ENCODE data around the gene CSRP1. TPM values are rescaled to one million over a fixed set of nuclear protein-coding genes. Genes with fewer than 3 reads are reported as not detected.

CSRP1 gene
- total RNA-seq, 2 experiments from 2014 or later = 46.4 to 89.8 TPM

DNA sequence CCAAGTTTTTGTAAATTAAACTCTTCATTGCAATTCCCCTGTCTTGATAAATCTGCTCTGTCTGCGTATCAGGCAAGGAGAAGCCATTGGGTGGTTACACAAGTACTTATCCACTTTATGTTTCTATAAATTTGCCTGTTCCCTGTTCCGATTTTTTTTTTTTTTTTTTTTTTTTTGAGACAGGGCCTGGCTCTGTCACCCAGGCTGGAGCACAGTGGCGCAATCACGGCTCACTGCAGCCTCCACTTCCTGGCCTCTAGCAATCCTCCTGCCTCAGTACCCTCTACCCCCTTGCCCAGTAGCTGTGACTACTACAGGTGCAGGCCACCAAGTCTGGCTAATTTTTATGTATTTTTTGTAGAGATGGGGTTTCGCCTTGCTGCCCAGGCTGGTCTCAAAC, 11.1 kb upstream of the CSRP1 start:
- Histone ChIP-seq H3K4me3 (ENCODE audit: low read depth, low read length, poor library complexity, severe bottlenecking) (no peak overlapping the region), H3K79me2 (ENCODE audit: insufficient read depth, low read depth, low read length) (no peaks in the 10 kb centered on the region), H3K4me2 (ENCODE audit: low read length) (no peak overlapping the region), H3K9me2 (ENCODE audit: insufficient read depth, low read length) (no peaks in the 10 kb centered on the region), H4K20me1 (ENCODE audit: insufficient read depth, low read length) (no peaks in the 10 kb centered on the region), H3K36me3 (ENCODE audit: insufficient read depth, low read length) (no peaks in the 10 kb centered on the region), H3K27ac (ENCODE audit: low read depth, low read length, poor library complexity, severe bottlenecking) (no peak overlapping the region), H3K4me1 (ENCODE audit: insufficient read depth, low read length, poor library complexity, severe bottlenecking) (no peaks in the 10 kb centered on the region), H2AFZ (ENCODE audit: low read length) (no peak overlapping the region), H3K9me3 (ENCODE audit: low read length) (no peaks in the 10 kb centered on the region)
- TF ChIP-seq, protein P1, sequence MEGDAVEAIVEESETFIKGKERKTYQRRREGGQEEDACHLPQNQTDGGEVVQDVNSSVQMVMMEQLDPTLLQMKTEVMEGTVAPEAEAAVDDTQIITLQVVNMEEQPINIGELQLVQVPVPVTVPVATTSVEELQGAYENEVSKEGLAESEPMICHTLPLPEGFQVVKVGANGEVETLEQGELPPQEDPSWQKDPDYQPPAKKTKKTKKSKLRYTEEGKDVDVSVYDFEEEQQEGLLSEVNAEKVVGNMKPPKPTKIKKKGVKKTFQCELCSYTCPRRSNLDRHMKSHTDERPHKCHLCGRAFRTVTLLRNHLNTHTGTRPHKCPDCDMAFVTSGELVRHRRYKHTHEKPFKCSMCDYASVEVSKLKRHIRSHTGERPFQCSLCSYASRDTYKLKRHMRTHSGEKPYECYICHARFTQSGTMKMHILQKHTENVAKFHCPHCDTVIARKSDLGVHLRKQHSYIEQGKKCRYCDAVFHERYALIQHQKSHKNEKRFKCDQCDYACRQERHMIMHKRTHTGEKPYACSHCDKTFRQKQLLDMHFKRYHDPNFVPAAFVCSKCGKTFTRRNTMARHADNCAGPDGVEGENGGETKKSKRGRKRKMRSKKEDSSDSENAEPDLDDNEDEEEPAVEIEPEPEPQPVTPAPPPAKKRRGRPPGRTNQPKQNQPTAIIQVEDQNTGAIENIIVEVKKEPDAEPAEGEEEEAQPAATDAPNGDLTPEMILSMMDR (conservative IDR thresholded peaks at IDR 0.05; ENCODE audit: low read length) = no peak
- no peak for TF ChIP-seq EZH2phosphoT487 (IDR thresholded peaks at IDR 0.05; ENCODE audit: borderline replicate concordance, low read depth, low read length)
- no TSS peak for BruUV-seq (replicated peaks)
- CTCF ChIA-PET (ENCODE audit: unreplicated experiment) = no interaction called here
- POLR2A ChIA-PET = no interaction called here
- intact Hi-C loops (cut with micrococcal nuclease; ENCODE audit: unreplicated experiment) = no loop called here
- DNase-seq (ENCODE audit: low spot score) = no peak

DNA sequence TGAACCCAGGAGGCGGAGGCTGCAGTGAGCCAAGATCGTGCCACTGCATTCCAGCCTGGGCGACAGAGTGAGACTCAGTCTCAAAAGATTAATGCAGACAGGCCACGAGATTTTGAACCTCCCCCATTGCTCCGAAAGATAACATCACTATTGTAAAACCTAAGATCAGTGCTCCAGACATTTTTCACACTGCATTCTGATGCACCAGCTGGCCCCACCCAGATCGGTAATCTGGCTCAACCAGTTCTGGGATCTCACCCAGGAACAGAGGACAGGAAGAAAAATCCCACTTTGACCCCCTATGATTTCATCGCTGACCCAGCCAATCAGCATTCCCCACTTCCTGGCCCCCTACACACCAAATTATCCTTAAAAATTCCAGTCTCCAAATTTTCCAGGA, 10.7 kb upstream of the CSRP1 start:
- Histone ChIP-seq H2AFZ (ENCODE audit: low read length) (no peak overlapping the region), H3K4me3 (ENCODE audit: low read depth, low read length, poor library complexity, severe bottlenecking) (no peak overlapping the region), H3K79me2 (ENCODE audit: insufficient read depth, low read depth, low read length) (no peaks in the 10 kb centered on the region), H3K27ac (ENCODE audit: low read depth, low read length, poor library complexity, severe bottlenecking) (no peak overlapping the region), H4K20me1 (ENCODE audit: insufficient read depth, low read length) (no peaks in the 10 kb centered on the region), H3K9me2 (ENCODE audit: insufficient read depth, low read length) (no peaks in the 10 kb centered on the region), H3K4me2 (ENCODE audit: low read length) (no peak overlapping the region), H3K4me1 (ENCODE audit: insufficient read depth, low read length, poor library complexity, severe bottlenecking) (peaks cover 3% of the 10 kb centered on the region), H3K36me3 (ENCODE audit: insufficient read depth, low read length) (no peaks in the 10 kb centered on the region), H3K9me3 (ENCODE audit: low read length) (no peaks in the 10 kb centered on the region)
- ChIA-PET CTCF (ENCODE audit: unreplicated experiment) (no interaction called here), POLR2A (no interaction called here)
- no peak for DNase-seq (ENCODE audit: low spot score)
- no TSS peak for BruUV-seq (replicated peaks)
- intact Hi-C loops (cut with micrococcal nuclease; ENCODE audit: unreplicated experiment) = no loop called here
- TF ChIP-seq EZH2phosphoT487 (IDR thresholded peaks at IDR 0.05; ENCODE audit: borderline replicate concordance, low read depth, low read length) = no peak
- TF ChIP-seq, protein P1 (conservative IDR thresholded peaks at IDR 0.05; ENCODE audit: low read length) = no peak

DNA sequence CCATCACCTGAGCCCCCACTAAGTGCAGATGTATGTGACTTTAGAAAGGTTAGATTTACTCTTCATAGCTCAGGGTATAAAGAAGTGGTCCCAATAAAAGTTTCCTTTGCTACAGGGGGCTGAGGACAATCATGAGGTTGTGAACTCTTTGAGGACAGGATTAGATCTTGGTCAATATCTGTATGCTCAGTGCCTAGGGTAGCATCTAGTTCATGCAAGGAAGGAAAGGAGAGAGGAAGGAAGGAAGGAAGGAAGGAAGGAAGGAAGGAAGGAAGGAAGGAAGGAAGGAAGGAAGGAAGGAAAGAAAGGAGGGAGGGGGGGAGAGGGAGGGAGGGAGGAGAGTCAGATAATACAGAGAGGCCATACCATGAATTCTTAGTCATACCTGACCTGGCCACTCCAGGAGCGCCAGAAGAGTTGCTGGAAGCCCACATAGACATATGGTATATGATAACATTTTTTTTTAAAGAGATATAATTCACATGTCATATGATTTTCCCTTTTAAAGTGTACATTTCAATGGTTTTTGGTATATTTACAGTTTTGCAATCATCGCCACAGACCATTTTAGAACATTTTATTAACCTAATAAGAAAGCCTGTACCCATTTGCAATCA, 9.7 kb upstream of the CSRP1 start:
- ChIA-PET CTCF (ENCODE audit: unreplicated experiment) (interaction anchor here (0.9 to 1.1 kb wide), 2 partner anchors 35 to 68 kb away, joined by 3 to 7 read pairs; no protein-coding TSS in a partner anchor), POLR2A (interaction anchor here (0.6 to 1.5 kb wide), 3 partner anchors 24 to 1397 kb away, joined by 3 to 4 read pairs (median 3); no protein-coding TSS in a partner anchor)
- Histone ChIP-seq H3K79me2 (ENCODE audit: insufficient read depth, low read depth, low read length) (no peaks in the 10 kb centered on the region), H3K27ac (ENCODE audit: low read depth, low read length, poor library complexity, severe bottlenecking) (no peak overlapping the region), H3K4me1 (ENCODE audit: insufficient read depth, low read length, poor library complexity, severe bottlenecking) (peaks cover 13% of the 10 kb centered on the region), H3K4me2 (ENCODE audit: low read length) (no peak overlapping the region), H2AFZ (ENCODE audit: low read length) (no peak overlapping the region), H3K9me3 (ENCODE audit: low read length) (no peaks in the 10 kb centered on the region), H4K20me1 (ENCODE audit: insufficient read depth, low read length) (no peaks in the 10 kb centered on the region), H3K9me2 (ENCODE audit: insufficient read depth, low read length) (no peaks in the 10 kb centered on the region), H3K36me3 (ENCODE audit: insufficient read depth, low read length) (no peaks in the 10 kb centered on the region), H3K4me3 (ENCODE audit: low read depth, low read length, poor library complexity, severe bottlenecking) (no peak overlapping the region)
- intact Hi-C loops (cut with micrococcal nuclease; ENCODE audit: unreplicated experiment) = no loop called here
- no peak for DNase-seq (ENCODE audit: low spot score)
- BruUV-seq (replicated peaks) = no TSS peak
- TF ChIP-seq, protein P1 (conservative IDR thresholded peaks at IDR 0.05; ENCODE audit: low read length) = no peak
- no peak for TF ChIP-seq EZH2phosphoT487 (IDR thresholded peaks at IDR 0.05; ENCODE audit: borderline replicate concordance, low read depth, low read length)
